ENCODE results near the gene NUP160.
"Not testable (repeated sequence)": the region's sequence is repeated elsewhere in the genome, so short reads cannot be mapped to it uniquely, and the experiment has no call there.

Gene NUP160

GRCh38 chr11:47847892-47848699 lies at the start of gene NUP160:
TSS of gene NUP160 (minus strand) at chr11:47848350. CDS start at chr11:47848318, 32 bp downstream.
- peak; percentile 70 for DNase-seq

GRCh38 chr11:47896199-47896598 lies 48.0 kb upstream of the NUP160 start:
- no peak for DNase-seq

GRCh38 chr11:47895035-47895434 lies 46.9 kb upstream of the NUP160 start:
- DNase-seq = no peak

- DNase-seq = not testable (repeated sequence)
Observed at GRCh38 chr11:47892546-47893276, 44.6 kb upstream of the NUP160 start.

- no peak for DNase-seq
Observed at GRCh38 chr11:47891886-47892285, 43.7 kb upstream of the NUP160 start.

GRCh38 chr11:47889714-47890441 lies 41.7 kb upstream of the NUP160 start:
- no peak for DNase-seq

- no peak for DNase-seq
Observed at GRCh38 chr11:47887910-47888569, 39.9 kb upstream of the NUP160 start.

GRCh38 chr11:47886096-47886495 lies 37.9 kb upstream of the NUP160 start:
- DNase-seq = no peak

- DNase-seq = not testable (repeated sequence)
Observed at GRCh38 chr11:47882437-47882836, 34.3 kb upstream of the NUP160 start.

- DNase-seq = no peak
Observed at GRCh38 chr11:47881145-47881544, 33.0 kb upstream of the NUP160 start.

GRCh38 chr11:47879259-47880158 lies 31.4 kb upstream of the NUP160 start:
- no peak for DNase-seq

- not testable (repeated sequence) for DNase-seq
Observed at GRCh38 chr11:47875858-47876257, 27.7 kb upstream of the NUP160 start.

GRCh38 chr11:47870404-47870803 lies 22.3 kb upstream of the NUP160 start:
- no peak for DNase-seq

- DNase-seq = no peak
Observed at GRCh38 chr11:47869544-47870393, 21.6 kb upstream of the NUP160 start.

GRCh38 chr11:47867823-47868222 lies 19.7 kb upstream of the NUP160 start:
- no peak for DNase-seq

GRCh38 chr11:47866892-47867291 lies 18.7 kb upstream of the NUP160 start:
- DNase-seq = not testable (repeated sequence)

GRCh38 chr11:47864901-47865300 lies 16.8 kb upstream of the NUP160 start:
- no peak for DNase-seq

GRCh38 chr11:47863898-47864430 lies 15.8 kb upstream of the NUP160 start:
- no peak for DNase-seq

- no peak for DNase-seq
Observed at GRCh38 chr11:47863189-47863897, 15.2 kb upstream of the NUP160 start.

GRCh38 chr11:47861728-47862127 lies 13.6 kb upstream of the NUP160 start:
- DNase-seq = no peak

Data from NCI-H774 (cell line).